Vagina (tissue), 2 donors: ENCODE results near the gene KRTAP29-1.
"Not testable (repeated sequence)": the region's sequence is repeated elsewhere in the genome, so short reads cannot be mapped to it uniquely, and the experiment has no call there.

Source experiments
- CTCF ChIP-seq, 3 experiments: fragments of 450-650 bp in 2 of 3; fragments of 200-600 bp in 1 of 3; sonication (generic) in 1 of 3; IDR thresholded peaks; one replicate each; pipeline ENCODE4 v1.5.1; 2017 to 2019; ENCODE audit warnings: antibody characterized with exemption in 3 of 3, mild to moderate bottlenecking in 2 of 3, moderate library complexity in 2 of 3
- POLR2A ChIP-seq, 2 donors: fragments of 450-650 bp; IDR thresholded peaks; one replicate each; pipeline ENCODE4 v1.6.1; 2017; ENCODE audit warnings: antibody characterized with exemption in 2 of 2, mild to moderate bottlenecking in 2 of 2, moderate library complexity in 2 of 2

GRCh38 chr17:41271323-41271722 is 31.3 kb downstream of the KRTAP29-1 start:
- TF ChIP-seq POLR2A, CTCF (IDR thresholded peaks at IDR 0.05): not testable (repeated sequence)
